Lung microvascular endothelial cell (primary cell): ENCODE measurements around the gene ACSL6. TPM values are rescaled to one million over a fixed set of nuclear protein-coding genes. Genes with fewer than 3 reads are reported as not detected.

Experiments used
- DNase-seq, 2 donors: peaks; one replicate each; pipeline versions ENCODE4 v3.0.0 to v3.0.0-alpha.2; 2010; ENCODE audit warnings: low read depth in 2 of 2
- total RNA-seq: library from RNA; depleted of rRNA; stranded (reverse); fragments of >200 nt; gene quantifications from 2 replicates; pipeline ENCODE4 v1.2.1, GENCODE V29; 2014

ACSL6 gene
- total RNA-seq, 1 donor from 2014 or later = 0.40 TPM

- no peak for DNase-seq
These were observed 5.3 kb upstream of the ACSL6 start for GRCh38 chr5:132016721-132017250.

GRCh38 chr5:132013711-132014110 is 2.3 kb upstream of the ACSL6 start:
- DNase-seq = no peak

- DNase-seq = no peak
These were observed 1.7 kb upstream of the ACSL6 start for GRCh38 chr5:132013006-132013689.

- DNase-seq = peak; percentile 76 to 79
These were observed 1.0 kb upstream of the ACSL6 start for GRCh38 chr5:132012371-132013005.

GRCh38 chr5:132010989-132011621 is 353 bp downstream of the ACSL6 start:
- DNase-seq = no peak

GRCh38 chr5:132010645-132010988 is 841 bp downstream of the ACSL6 start:
- DNase-seq = no peak

- no peak for DNase-seq
These were observed 1.6 kb downstream of the ACSL6 start for GRCh38 chr5:132009706-132010405.

- no peak for DNase-seq
These were observed 2.3 kb downstream of the ACSL6 start for GRCh38 chr5:132008961-132009680.

GRCh38 chr5:132008163-132008473 is 3.3 kb downstream of the ACSL6 start:
- DNase-seq = no peak

GRCh38 chr5:132007399-132008162 is 3.9 kb downstream of the ACSL6 start:
- DNase-seq = peak; percentile 84 to 89

GRCh38 chr5:132006331-132007120 is 4.9 kb downstream of the ACSL6 start:
- DNase-seq = no peak

- no peak for DNase-seq
These were observed 5.9 kb downstream of the ACSL6 start for GRCh38 chr5:132005591-132005990.

- DNase-seq = no peak
These were observed 7.5 kb downstream of the ACSL6 start for GRCh38 chr5:132003982-132004381.

- DNase-seq = no peak
These were observed 8.2 kb downstream of the ACSL6 start for GRCh38 chr5:132003170-132003744.

- no peak for DNase-seq
These were observed 8.7 kb downstream of the ACSL6 start for GRCh38 chr5:132002757-132003156.

- peak; percentile 12 to 79 for DNase-seq
These were observed 9.6 kb downstream of the ACSL6 start for GRCh38 chr5:132001647-132002561.

GRCh38 chr5:132000677-132001453 is 10.6 kb downstream of the ACSL6 start:
- DNase-seq = no peak

- DNase-seq = no peak
These were observed 11.3 kb downstream of the ACSL6 start for GRCh38 chr5:132000241-132000490.
